HG02571 (cell line): Measurements from ENCODE around the gene USP20.

Experiments used
- ATAC-seq: cut with Tn5 transposase; IDR thresholded peaks from one replicate; pipeline ENCODE4 v1.9.1; 2021; ENCODE audit warnings: mild to moderate bottlenecking, moderate library complexity; ENCODE audit not compliant: unreplicated experiment

Gene USP20

DNA sequence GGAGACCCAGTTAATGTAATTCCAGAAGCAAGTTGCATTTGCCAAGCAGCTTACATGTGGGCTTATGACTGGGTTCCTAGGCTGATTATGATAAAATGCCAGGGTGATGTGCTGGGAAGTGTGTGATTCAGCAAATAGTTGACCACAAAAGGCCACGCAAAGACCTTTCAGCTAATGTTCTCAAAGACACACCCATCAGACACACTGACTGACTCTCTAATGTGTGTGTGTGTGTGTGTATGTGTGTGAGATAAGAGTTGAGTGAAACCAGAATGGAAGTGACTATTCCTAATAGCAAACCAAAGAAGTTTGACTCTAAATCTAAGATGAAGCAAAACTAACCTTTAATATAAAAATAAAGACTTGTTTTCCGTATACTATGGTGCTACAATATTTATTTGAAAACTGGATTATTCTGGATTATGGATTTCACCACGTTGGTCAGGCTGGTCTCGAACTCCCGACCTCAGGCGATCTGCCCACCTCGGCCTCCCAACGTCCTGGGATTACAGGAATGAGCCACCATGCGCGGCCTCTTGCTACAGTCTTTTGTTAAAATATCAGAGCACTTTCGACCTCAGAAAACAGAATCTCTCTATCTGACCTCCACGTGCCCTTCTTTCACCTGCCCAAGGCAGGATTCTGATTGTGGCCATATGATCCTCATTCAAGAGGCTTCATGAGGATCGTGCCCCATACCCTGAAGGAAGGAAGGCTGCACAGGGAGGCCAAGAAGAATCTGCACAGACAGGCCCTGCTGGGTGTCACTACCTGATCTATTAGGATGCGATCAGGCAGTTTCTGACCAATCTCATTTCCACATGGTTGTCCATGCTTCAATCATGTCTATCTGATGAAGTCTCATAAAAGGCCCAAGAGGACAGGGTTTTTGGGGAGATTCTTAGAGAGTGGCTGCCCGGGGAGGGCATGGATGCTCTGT lies 75.6 kb downstream of the USP20 start:
- no peak for ATAC-seq

DNA sequence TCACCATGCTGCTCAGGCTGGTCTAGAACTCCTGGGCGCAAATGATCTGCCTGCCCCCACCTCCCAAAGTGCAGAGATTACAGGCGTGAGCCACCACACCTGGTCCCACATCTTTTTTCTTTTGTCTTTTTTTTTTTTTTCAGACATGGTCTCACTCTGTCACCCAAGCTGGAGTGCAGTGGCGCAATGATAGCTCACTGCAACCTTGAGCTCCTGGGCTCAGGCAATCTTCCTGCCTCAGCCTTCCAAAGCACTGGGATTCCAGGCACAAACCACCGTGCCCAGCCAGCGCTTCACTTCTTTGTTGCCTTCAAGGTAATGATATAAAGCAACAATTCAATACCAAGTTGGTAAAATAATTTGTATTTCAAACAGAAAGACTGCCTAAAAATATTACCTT lies 78.8 kb downstream of the USP20 start:
- no peak for ATAC-seq

DNA sequence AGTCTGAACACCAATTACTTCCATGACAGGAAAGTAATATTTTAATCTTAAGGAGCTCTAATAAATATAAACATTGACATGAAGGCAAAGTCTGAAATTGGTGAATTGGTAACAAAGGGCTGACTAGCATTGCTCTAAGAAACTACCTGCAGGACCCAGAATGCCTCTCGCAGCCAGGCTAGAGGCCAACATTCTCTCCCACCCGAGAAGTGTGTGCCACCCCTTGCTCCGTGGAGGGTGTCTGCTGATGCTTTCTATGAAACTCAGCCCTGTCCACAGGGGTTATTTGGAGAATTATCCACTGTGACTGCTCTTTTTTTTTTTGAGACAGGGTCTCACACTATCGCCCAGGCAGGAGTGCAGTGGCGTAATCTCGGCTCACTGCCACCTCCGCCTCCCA lies 81.4 kb downstream of the USP20 start:
- ATAC-seq, result no peak

DNA sequence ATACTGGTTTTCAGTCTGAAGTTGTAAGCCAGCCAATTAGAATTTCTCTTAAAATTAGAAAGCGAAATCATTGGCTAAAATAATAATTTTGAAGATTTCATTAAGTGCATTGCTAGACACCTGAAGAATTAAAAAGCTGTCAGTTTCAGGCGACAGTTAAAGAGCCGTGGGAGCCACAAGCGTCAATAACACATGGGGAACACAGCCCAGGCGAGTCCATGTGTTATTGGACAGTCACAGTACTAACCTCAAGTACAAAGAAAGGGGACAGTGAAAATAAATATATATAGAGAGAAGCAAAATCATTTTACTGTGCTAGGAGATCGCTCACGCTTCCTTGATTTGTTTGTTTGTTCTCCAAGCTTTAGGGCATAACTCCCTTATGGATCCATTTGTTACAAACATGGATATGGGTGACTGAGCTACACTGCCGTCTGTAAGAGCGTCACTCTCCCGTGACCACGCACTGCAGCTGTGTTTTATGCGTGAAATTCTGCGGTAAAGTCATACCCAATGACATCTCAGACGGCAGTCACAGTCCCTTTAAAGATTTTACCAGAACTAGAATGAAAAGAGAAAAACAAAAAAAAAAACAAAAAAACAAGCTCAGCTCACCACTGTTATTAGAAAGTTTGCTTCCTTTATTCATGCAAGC lies 83.2 kb downstream of the USP20 start:
- no peak for ATAC-seq

DNA sequence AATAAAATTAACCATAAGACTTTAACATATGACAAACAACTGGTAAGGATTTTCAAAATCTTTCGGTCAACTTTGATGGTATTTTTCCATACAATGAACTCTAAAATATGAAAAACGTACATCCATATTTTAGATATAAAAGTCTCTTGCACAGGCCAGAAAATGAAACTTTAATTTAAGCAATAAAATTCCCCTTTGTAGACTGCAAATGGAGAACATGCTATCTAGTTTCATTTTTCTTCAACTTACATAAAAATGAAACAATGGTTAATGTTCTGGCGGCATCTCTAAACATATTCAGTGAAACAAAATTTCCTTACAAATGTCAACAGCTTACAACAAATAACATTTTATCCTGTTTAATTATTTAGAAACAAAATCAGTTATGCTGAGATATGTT lies 84.0 kb downstream of the USP20 start:
- ATAC-seq, result no peak

DNA sequence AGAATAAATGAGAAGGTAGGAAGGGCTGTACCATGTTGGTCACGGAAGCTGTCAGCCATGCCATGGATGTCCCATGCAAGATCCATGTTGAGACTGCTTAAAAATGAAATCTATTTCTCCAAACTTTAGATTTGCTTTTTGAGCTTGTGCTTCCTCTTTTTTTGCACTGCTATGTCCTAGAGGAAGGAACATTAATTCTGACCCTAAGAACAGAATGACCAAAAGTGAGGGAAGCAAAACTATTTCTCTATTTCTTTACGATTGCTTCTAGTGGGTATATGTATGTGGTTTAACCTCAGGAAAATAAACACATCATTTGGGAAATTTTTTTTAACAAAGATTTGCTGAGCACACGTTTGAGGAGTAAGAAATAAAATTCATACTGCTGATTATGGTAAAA lies 84.6 kb downstream of the USP20 start:
- no peak for ATAC-seq

DNA sequence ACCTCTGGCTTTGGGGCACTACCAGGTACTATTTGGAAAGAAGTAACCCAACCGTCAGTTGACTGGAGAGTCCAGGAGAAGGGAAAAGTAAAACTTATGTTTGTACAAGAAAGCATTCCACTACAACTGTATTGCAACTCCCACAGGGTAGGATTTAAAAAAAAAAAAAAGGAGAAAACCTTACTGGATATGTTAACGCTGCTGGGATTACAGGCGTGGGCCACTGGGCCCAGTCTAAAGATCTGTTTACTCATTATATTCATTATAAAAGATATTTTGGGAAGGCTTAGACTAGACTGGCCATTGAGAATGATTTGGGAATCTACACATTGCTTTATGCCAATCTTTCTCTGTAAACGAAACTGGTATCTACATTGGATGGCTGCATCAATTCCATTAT lies 86.6 kb downstream of the USP20 start:
- no peak for ATAC-seq

DNA sequence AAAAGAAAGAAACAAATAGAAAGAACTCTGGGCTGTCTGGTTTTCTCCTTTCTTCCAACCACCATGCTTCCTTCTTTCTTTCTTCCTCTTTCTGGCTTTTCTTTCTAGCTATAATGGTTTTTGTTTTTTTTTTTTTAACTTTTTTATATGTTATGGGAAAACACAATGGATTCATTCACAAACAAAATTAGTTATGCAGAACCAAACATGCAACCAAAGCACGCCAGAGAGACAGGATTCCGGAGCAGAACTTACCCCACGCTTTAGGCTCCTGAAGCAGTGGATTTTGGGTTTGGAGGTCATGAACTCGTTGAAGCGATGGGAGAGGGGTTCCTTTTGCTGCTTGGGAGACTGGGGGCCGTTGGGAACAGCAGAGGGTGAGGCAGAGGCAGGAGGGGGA lies 88.3 kb downstream of the USP20 start:
- no peak for ATAC-seq

DNA sequence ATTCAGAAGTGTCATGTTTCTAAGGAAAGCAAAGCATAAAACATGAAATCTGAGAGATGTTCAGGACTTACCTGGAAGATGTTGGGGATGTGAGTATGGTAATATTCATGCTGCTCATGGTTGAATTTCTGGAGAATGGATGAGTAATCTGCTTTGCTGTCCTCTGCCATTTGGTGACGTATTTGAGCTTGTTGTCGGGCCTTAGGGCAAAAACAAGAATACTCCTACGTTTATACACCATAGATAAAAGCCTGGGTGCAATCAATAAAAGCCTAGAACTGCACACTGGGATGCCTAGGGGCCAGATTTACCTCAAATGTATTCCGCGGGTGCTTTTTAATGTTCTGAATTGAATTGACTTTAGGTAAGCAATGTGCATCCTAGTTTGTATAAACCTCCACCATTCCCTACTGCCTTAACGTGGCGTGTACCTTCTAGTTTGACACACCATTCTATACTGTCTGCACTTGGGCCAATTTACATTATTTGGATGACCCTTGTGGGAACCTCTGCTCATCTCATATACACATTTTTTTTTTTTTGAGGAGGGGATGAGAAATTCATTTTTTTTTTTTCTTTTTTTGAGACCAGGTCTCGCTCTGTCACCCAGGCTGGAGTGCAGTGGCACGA lies 94.4 kb downstream of the USP20 start:
- ATAC-seq, result no peak

DNA sequence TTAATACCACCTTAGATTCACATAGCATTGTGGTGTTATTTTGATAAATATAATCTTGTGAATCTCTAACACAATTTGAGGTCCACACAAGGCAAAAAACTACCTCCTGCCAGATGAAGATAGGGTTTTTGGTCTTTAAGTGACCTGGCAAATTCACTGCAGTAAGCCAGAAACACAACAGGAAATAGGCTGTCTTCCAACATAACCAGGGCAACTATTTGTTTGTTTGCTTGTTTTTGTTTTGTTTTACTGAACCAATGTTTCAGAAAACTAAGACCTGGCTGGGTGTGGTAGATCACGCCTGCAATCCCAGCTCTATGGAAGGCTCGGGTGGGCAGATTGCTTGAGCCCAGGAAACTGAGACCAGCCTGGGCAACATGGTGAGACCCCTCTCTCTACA lies 95.5 kb downstream of the USP20 start:
- ATAC-seq, result no peak
